Neural cell (in vitro differentiated cells): ENCODE data around the gene EDARADD.

ENCODE experiments used
- EP300 ChIP-seq: fragments of 450-650 bp; conservative IDR thresholded peaks from 2 replicates; pipeline ENCODE4 v1.6.1; 2014; ENCODE audit warnings: antibody characterized with exemption, mild to moderate bottlenecking, moderate library complexity; ENCODE audit not compliant: poor library complexity, severe bottlenecking
- EZH2 ChIP-seq: fragments of 200-600, 300-800 bp; shearing (Covaris generic), sonication (generic); IDR thresholded peaks from 2 replicates; pipeline ENCODE4 v1.6.1; 2014; ENCODE audit warnings: antibody characterized with exemption, low read length, borderline replicate concordance, mild to moderate bottlenecking; ENCODE audit not compliant: insufficient read depth, poor library complexity, severe bottlenecking
- POLR2AphosphoS5 ChIP-seq: IDR thresholded peaks from 2 replicates; pipeline ENCODE4 v1.6.1; 2012
- RAD21 ChIP-seq: fragments of 450-650 bp; conservative IDR thresholded peaks from 2 replicates; pipeline ENCODE4 v1.6.1; 2014; ENCODE audit warnings: antibody characterized with exemption, mild to moderate bottlenecking, moderate library complexity
- TAF1 ChIP-seq: IDR thresholded peaks from 2 replicates; pipeline ENCODE4 v1.6.1; 2012; ENCODE audit warnings: low read depth
- TF ChIP-seq, protein P1 (sequence below): IDR thresholded peaks from 2 replicates; pipeline ENCODE4 v1.6.1; 2012; ENCODE audit warnings: borderline replicate concordance
- TF ChIP-seq, protein P2 (sequence below): fragments of 450-650 bp; IDR thresholded peaks from 2 replicates; pipeline ENCODE4 v1.5.1; 2014; ENCODE audit warnings: antibody characterized with exemption, mild to moderate bottlenecking, moderate library complexity; ENCODE audit not compliant: poor library complexity, severe bottlenecking

DNA sequence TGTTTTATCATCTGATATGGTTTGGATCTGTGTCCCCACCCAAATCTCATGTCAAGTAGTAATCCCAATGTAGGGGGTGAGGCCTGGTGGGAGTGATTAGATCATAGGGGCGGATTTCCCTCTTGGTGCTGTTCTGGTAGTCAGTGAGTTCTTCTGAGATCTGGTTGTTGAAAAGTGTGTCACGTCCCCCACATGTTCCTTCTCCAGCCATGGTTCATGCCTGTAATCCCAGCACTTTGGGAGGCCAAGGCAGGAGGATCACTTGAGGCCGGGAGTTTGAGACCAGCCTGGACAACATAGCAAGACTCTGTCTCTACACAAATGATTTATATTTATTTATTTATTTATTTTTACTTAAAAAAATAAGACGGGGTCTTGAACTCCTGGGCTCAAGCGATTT, 30.8 kb upstream of the EDARADD start:
- TF ChIP-seq POLR2AphosphoS5 (no peak), EZH2 (no peak), EP300 (no peak), TAF1 (no peak), RAD21 (no peak)
- TF ChIP-seq, protein P1, sequence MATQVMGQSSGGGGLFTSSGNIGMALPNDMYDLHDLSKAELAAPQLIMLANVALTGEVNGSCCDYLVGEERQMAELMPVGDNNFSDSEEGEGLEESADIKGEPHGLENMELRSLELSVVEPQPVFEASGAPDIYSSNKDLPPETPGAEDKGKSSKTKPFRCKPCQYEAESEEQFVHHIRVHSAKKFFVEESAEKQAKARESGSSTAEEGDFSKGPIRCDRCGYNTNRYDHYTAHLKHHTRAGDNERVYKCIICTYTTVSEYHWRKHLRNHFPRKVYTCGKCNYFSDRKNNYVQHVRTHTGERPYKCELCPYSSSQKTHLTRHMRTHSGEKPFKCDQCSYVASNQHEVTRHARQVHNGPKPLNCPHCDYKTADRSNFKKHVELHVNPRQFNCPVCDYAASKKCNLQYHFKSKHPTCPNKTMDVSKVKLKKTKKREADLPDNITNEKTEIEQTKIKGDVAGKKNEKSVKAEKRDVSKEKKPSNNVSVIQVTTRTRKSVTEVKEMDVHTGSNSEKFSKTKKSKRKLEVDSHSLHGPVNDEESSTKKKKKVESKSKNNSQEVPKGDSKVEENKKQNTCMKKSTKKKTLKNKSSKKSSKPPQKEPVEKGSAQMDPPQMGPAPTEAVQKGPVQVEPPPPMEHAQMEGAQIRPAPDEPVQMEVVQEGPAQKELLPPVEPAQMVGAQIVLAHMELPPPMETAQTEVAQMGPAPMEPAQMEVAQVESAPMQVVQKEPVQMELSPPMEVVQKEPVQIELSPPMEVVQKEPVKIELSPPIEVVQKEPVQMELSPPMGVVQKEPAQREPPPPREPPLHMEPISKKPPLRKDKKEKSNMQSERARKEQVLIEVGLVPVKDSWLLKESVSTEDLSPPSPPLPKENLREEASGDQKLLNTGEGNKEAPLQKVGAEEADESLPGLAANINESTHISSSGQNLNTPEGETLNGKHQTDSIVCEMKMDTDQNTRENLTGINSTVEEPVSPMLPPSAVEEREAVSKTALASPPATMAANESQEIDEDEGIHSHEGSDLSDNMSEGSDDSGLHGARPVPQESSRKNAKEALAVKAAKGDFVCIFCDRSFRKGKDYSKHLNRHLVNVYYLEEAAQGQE, result no peak
- TF ChIP-seq, protein P2, sequence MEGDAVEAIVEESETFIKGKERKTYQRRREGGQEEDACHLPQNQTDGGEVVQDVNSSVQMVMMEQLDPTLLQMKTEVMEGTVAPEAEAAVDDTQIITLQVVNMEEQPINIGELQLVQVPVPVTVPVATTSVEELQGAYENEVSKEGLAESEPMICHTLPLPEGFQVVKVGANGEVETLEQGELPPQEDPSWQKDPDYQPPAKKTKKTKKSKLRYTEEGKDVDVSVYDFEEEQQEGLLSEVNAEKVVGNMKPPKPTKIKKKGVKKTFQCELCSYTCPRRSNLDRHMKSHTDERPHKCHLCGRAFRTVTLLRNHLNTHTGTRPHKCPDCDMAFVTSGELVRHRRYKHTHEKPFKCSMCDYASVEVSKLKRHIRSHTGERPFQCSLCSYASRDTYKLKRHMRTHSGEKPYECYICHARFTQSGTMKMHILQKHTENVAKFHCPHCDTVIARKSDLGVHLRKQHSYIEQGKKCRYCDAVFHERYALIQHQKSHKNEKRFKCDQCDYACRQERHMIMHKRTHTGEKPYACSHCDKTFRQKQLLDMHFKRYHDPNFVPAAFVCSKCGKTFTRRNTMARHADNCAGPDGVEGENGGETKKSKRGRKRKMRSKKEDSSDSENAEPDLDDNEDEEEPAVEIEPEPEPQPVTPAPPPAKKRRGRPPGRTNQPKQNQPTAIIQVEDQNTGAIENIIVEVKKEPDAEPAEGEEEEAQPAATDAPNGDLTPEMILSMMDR, result no peak
